T-helper 17 cell (primary cell): ENCODE measurements around the gene RTN4R. TPM values are rescaled to one million over a fixed set of nuclear protein-coding genes. Genes with fewer than 3 reads are reported as not detected.

ENCODE experiments used
- ATAC-seq: fragments of 150-1000 bp; cut with Tn5 transposase; 2 replicates; pipeline ENCODE4 v1.10.0; 2021; ENCODE audit warnings: mild to moderate bottlenecking, moderate library complexity
- DNase-seq, 3 donors: peaks; one replicate each; pipeline versions ENCODE4 v3.0.0 to v3.0.0-alpha.2; 2020 to 2021
- H3K9me3 ChIP-seq: one replicate; pipeline ENCODE4 v1.7.0; 2013; ENCODE audit warnings: low read length, mild to moderate bottlenecking; ENCODE audit not compliant: control insufficient read depth, poor library complexity, severe bottlenecking
- H3K27ac Mint-ChIP-seq: one replicate; pipeline ENCODE4 v1.8.0; 2022; ENCODE audit warnings: mild to moderate bottlenecking, moderate library complexity, mixed read lengths
- H3K27me3 Mint-ChIP-seq: one replicate; pipeline ENCODE4 v1.8.0; 2022; ENCODE audit warnings: mixed read lengths
- H3K36me3 Mint-ChIP-seq: one replicate; pipeline ENCODE4 v1.8.0; 2022; ENCODE audit warnings: low read depth, mixed read lengths
- H3K4me1 Mint-ChIP-seq: one replicate; pipeline ENCODE4 v1.8.0; 2022; ENCODE audit warnings: mild to moderate bottlenecking, mixed read lengths
- H3K4me3 Mint-ChIP-seq: one replicate; pipeline ENCODE4 v1.8.0; 2022; ENCODE audit warnings: mild to moderate bottlenecking, moderate library complexity, mixed read lengths
- total RNA-seq, 4 donors: library from RNA in 2 of 4; stranded (reverse) in 2 of 4; gene quantifications; one replicate each; pipeline ENCODE4 v1.2.3 and lab custom pipeline; 2022 to 2026

RTN4R gene
- total RNA-seq, 2 donors from 2014 or later, result 0.68 to 2.1 TPM

DNA sequence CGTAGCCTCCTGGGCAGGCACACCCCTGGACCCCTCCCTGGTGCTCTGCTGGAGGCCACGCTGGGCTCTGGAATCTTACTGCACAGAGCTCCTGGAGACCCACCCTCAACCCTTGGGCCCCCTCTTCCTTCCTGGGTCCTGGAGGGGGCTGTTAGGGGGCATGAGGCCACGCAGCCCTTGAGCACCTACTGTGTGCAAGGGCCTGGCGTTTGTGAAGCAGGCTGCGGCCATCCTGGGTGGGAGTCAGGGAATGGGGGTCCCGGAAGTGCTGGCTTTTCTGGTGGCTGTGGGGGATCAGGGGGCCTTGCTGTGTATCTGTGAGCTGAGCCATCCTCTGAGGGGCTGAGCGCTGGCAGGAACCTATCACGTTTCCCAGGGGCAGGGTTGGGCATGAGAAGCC lies 76.3 kb downstream of the RTN4R start:
- Mint-ChIP-seq H3K4me3 (no peak overlapping the region), H3K27ac (no peak overlapping the region), H3K4me1 (peaks cover 3% of the 10 kb centered on the region), H3K27me3 (no peaks in the 10 kb centered on the region), H3K36me3 (no peaks in the 10 kb centered on the region)
- DNase-seq (no peak), ATAC-seq (no peak)
- no peaks in the 10 kb centered on the region for H3K9me3 ChIP-seq

Other genes starting within 250 kb of the RTN4R start
- gene TANGO2, start 247.2 kb downstream of the RTN4R start, total RNA-seq, result 10 to 100 TPM; 31.7 to 44.3 TPM
- 10 to 100 TPM; 32.0 to 37.9 TPM for gene DGCR8, start 188.1 kb downstream of the RTN4R start, total RNA-seq
- gene RANBP1, start 152.2 kb downstream of the RTN4R start, total RNA-seq, result 10 to 100 TPM; 65.7 to 75.2 TPM
- 10 to 100 TPM; 77.1 to 85.5 TPM for gene TRMT2A, start 151.1 kb downstream of the RTN4R start, total RNA-seq
- 10 to 100 TPM; 60.1 to 75.8 TPM for gene ZDHHC8, start 136.5 kb downstream of the RTN4R start, total RNA-seq
- 1 to 10 TPM in 1 of 2 donors, not detected in 1; 1.5 TPM for gene CCDC188, start 117.3 kb downstream of the RTN4R start, total RNA-seq
- gene DGCR6L, start 51.7 kb upstream of the RTN4R start, total RNA-seq, result 10 to 100 TPM; 29.2 to 31.7 TPM
- gene ZNF74, start 125.8 kb upstream of the RTN4R start, total RNA-seq, result 1 to 10 TPM; 5.2 to 5.6 TPM
- 1 to 10 TPM; 3.1 to 3.6 TPM for gene SCARF2, start 169.5 kb upstream of the RTN4R start, total RNA-seq
- gene KLHL22, start 227.5 kb upstream of the RTN4R start, total RNA-seq, result 10 to 100 TPM; 28.1 to 33.1 TPM
- gene MED15, start 239.3 kb upstream of the RTN4R start, total RNA-seq, result 100 to 1,000 TPM; 207 to 251 TPM